Activated naive CD8-positive, alpha-beta T cell treated with anti-CD3 and anti-CD28 coated beads, Interleukin-2, amount 50 U/mL, for 16 hours (primary cell): Measurements from ENCODE around the gene FOXS1.
A peak's percentile ranks its signal among the peaks of the same experiment; 100 is the strongest.

Source experiments
- DNase-seq: peaks from one replicate; pipeline ENCODE4 v3.0.0-alpha.2; 2020; ENCODE audit warnings: low read depth, low spot score

FOXS1 gene

GRCh38 chr20:31845300-31845863 is at the start of gene FOXS1:
FOXS1 (minus strand) TSS chr20:31845604; CDS start chr20:31845542, 62 bp downstream.
- no peak for DNase-seq

GRCh38 chr20:31890646-31891045 is 45.2 kb upstream of the FOXS1 start:
- DNase-seq: no peak

- DNase-seq: no peak
Measured at GRCh38 chr20:31883829-31884228, 38.4 kb upstream of the FOXS1 start.

GRCh38 chr20:31881945-31882344 is 36.5 kb upstream of the FOXS1 start:
- DNase-seq: no peak

GRCh38 chr20:31879143-31879987 is 34.0 kb upstream of the FOXS1 start:
- DNase-seq: peak; percentile 62

- no peak for DNase-seq
Measured at GRCh38 chr20:31877684-31878083, 32.3 kb upstream of the FOXS1 start.

GRCh38 chr20:31875671-31876070 is 30.3 kb upstream of the FOXS1 start:
- DNase-seq: no peak

- no peak for DNase-seq
Measured at GRCh38 chr20:31872406-31872805, 27.0 kb upstream of the FOXS1 start.

- no peak for DNase-seq
Measured at GRCh38 chr20:31871618-31871954, 26.2 kb upstream of the FOXS1 start.

GRCh38 chr20:31870726-31871617 is 25.6 kb upstream of the FOXS1 start:
- no peak for DNase-seq

GRCh38 chr20:31869942-31870725 is 24.7 kb upstream of the FOXS1 start, which contains the start of the genes DUSP15 and TTLL9:
DUSP15 (minus strand) TSS chr20:31870527; CDS start chr20:31870337, 190 bp downstream.
TTLL9 (plus strand) TSS chr20:31870634; CDS start chr20:31871127, 493 bp downstream.
- DNase-seq: no peak

- no peak for DNase-seq
Measured at GRCh38 chr20:31869673-31869941, 24.2 kb upstream of the FOXS1 start.

- DNase-seq: no peak
Measured at GRCh38 chr20:31868853-31869672, 23.7 kb upstream of the FOXS1 start.

GRCh38 chr20:31866221-31866620 is 20.8 kb upstream of the FOXS1 start:
- DNase-seq: no peak

- DNase-seq: no peak
Measured at GRCh38 chr20:31864521-31865400, 19.4 kb upstream of the FOXS1 start.

- no peak for DNase-seq
Measured at GRCh38 chr20:31863296-31864085, 18.1 kb upstream of the FOXS1 start.

GRCh38 chr20:31862506-31862905 is 17.1 kb upstream of the FOXS1 start:
- no peak for DNase-seq

GRCh38 chr20:31862157-31862470 is 16.7 kb upstream of the FOXS1 start:
- no peak for DNase-seq
